PFSK-1 (cell line): ENCODE data around the gene YARS1.

Experiments
- TAF1 ChIP-seq: IDR thresholded peaks from 2 replicates; pipeline ENCODE4 v1.6.1; 2012; ENCODE audit warnings: low read length, control low read depth, borderline replicate concordance; ENCODE audit not compliant: insufficient read depth
- TF ChIP-seq, protein P1 (sequence below), 2 experiments: IDR thresholded peaks; 2 replicates each; pipeline versions ENCODE4 v1.6.1 to v1.8.0; 2011 to 2012; ENCODE audit warnings: low read depth in 2 of 2, low read length in 2 of 2, control low read depth in 1 of 2, inconsistent platforms in 1 of 2, mild to moderate bottlenecking in 1 of 2, moderate library complexity in 1 of 2; ENCODE audit not compliant: insufficient read depth in 1 of 2

DNA sequence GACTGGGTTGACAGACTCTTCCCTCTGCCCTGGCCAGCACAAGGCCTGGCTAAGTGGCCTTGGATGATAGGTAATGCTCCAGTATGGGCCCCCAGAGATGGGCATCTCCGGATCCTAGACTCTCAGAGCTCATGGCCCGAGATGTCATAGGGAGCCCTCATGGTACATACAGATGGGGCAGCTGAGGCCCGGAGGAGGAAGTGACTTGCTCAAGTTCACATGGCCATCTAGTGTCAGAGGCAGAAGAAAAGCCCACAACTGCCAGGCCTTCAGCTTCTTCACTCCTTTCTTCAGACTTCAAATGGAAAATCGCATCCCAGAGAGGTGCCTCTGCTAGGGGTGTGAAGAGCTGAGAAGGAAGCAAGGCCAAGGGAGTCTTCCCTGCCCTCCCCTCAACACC is 67.8 kb downstream of the YARS1 start:
- TF ChIP-seq, protein P1, sequence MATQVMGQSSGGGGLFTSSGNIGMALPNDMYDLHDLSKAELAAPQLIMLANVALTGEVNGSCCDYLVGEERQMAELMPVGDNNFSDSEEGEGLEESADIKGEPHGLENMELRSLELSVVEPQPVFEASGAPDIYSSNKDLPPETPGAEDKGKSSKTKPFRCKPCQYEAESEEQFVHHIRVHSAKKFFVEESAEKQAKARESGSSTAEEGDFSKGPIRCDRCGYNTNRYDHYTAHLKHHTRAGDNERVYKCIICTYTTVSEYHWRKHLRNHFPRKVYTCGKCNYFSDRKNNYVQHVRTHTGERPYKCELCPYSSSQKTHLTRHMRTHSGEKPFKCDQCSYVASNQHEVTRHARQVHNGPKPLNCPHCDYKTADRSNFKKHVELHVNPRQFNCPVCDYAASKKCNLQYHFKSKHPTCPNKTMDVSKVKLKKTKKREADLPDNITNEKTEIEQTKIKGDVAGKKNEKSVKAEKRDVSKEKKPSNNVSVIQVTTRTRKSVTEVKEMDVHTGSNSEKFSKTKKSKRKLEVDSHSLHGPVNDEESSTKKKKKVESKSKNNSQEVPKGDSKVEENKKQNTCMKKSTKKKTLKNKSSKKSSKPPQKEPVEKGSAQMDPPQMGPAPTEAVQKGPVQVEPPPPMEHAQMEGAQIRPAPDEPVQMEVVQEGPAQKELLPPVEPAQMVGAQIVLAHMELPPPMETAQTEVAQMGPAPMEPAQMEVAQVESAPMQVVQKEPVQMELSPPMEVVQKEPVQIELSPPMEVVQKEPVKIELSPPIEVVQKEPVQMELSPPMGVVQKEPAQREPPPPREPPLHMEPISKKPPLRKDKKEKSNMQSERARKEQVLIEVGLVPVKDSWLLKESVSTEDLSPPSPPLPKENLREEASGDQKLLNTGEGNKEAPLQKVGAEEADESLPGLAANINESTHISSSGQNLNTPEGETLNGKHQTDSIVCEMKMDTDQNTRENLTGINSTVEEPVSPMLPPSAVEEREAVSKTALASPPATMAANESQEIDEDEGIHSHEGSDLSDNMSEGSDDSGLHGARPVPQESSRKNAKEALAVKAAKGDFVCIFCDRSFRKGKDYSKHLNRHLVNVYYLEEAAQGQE (IDR thresholded peaks at IDR 0.05; ENCODE audit: insufficient read depth in 1 of 2, low read depth in 2 of 2, low read length in 2 of 2), result no peak
- no peak for TF ChIP-seq TAF1
